Adrenal gland (tissue), 12 donors: ENCODE results near the gene RHEB. TPM values are rescaled to one million over a fixed set of nuclear protein-coding genes. Genes with fewer than 3 reads are reported as not detected.

ENCODE experiments used
- DNase-seq, 7 donors: peaks; one replicate each; pipeline ENCODE4 v3.0.0-alpha.2; 2019 to 2020
- H3K27ac ChIP-seq, 5 donors: fragments of 200-600 bp; sonication (generic) in 4 of 5; 1 replicate in 3 of 5; 2 replicates in 2 of 5; pipeline versions ENCODE4 v1.5.1 to v1.8.0; 2016 to 2020; ENCODE audit warnings: mild to moderate bottlenecking in 1 of 5
- H3K27me3 ChIP-seq: fragments of 200-600 bp; 2 replicates; pipeline ENCODE4 v1.8.0; 2021
- H3K36me3 ChIP-seq, 2 donors: fragments of 200-600 bp; replicated peaks in 1 of 2; 1 replicate in 1 of 2; 2 replicates in 1 of 2; pipeline versions ENCODE4 v1.5.1 to v1.8.0; 2018 to 2022
- H3K4me1 ChIP-seq, 2 donors: fragments of 200-600 bp; replicated peaks in 1 of 2; 1 replicate in 1 of 2; 2 replicates in 1 of 2; pipeline versions ENCODE4 v1.5.1 to v1.8.0; 2018 to 2021
- H3K4me3 ChIP-seq, 4 donors: fragments of 200-600 bp; sonication (generic) in 3 of 4; one replicate each; pipeline ENCODE4 v1.5.1; 2016 to 2018
- H3K9me3 ChIP-seq, 3 donors: fragments of 200-600 bp; sonication (generic) in 1 of 3; replicated peaks in 1 of 3; 1 replicate in 2 of 3; 2 replicates in 1 of 3; pipeline versions ENCODE4 v1.5.1 to v1.8.0; 2016 to 2021
- POLR2A ChIP-seq, 2 donors: fragments of 450-650 bp; IDR thresholded peaks; one replicate each; pipeline ENCODE4 v1.6.1; 2017; ENCODE audit warnings: antibody characterized with exemption in 2 of 2, mild to moderate bottlenecking in 2 of 2, moderate library complexity in 1 of 2
- WGBS, 4 donors: extraction: QIAGEN DNeasy Blood & Tissue Kit in 2 of 4; methylation state at CpG; one replicate each; pipeline versions ENCODE4 v1.1.5 to v1.1.7; 2013 to 2017; 5-methylcytosine and 5-hydroxymethylcytosine counted together
- intact Hi-C, 2 donors: fragments of 100-400 bp; cut with DNase I; formaldehyde crosslinking; loops; one replicate each; pipeline versions ENCODE4 v1.14.1 to v1.15.0; 2022 to 2023
- polyA plus RNA-seq, 3 donors: library from polyadenylated mRNA; stranded (reverse); fragments of 200-250 nt in 2 of 3; fragments of 350-450 nt in 1 of 3; fragmentation: Illumina TruSeq in 1 of 3; extraction: RNeasy Lipid Tissue Mini Kit (QIAGEN cat#74804) in 1 of 3; gene quantifications; one replicate each; pipeline ENCODE4 v1.2.3, GENCODE V29; 2013 to 2014
- total RNA-seq, 9 donors: library from RNA; depleted of rRNA in 4 of 9; stranded (reverse); fragments of >200 nt in 4 of 9; fragments of 120-200 nt in 1 of 9; fragmentation: NEBNext Ultra II Directional in 1 of 9; extraction: Animal tissue kit (Norgen Biotek cat#: 25700) in 1 of 9; gene quantifications; one replicate each; pipeline versions ENCODE4 v1.1.0 to v1.2.4, GENCODE V29; 2013 to 2023
- TF ChIP-seq, protein P1 (sequence below), 6 experiments: fragments of 450-650 bp in 4 of 6; fragments of 200-600 bp in 2 of 6; sonication (generic) in 1 of 6; IDR thresholded peaks; 1 replicate in 5 of 6; 2 replicates in 1 of 6; pipeline versions ENCODE4 v1.5.1 to v1.8.0; 2016 to 2021; ENCODE audit warnings: antibody characterized with exemption in 6 of 6, mild to moderate bottlenecking in 2 of 6, moderate library complexity in 1 of 6
- donor health status: healthy with polysubstance abuse.
- donor health status: Bipolar disorder and iron deficiency.
- donor health status: DM: yes; HTN: yes; CAD: no.
- donor health status: DM: no; HTN: no; CAD: no.
- donor health status: DM: no; HTN: no; CAD: no.
- donor health status: DM: yes; HTN: yes; CAD: no.

The RHEB gene
- total and polyA plus RNA-seq, 12 donors: 66.3 to 309 (median 127) TPM

DNA sequence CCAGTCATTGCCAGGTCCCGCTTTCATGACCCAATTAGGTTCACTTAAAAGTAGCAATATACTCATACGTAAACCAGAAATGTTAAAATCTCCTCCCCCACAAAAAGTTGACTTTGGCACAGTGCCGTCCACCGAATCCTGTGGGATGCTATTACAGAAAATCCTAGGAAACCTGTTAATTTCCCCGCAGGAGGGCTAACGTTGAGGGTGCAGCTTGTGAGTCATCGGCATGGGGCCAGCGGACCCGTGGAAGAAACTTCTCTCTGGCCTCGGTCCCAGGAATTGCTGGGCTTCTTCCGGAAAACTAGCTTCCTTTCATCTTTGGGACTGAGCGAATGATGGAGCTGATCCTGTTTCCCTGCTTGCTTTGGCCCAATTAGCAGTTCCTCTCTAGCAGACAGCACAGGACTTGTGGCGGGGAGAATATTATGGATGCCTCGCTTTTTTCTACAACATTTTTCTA lies 93.2 kb downstream of the RHEB start:
- TF ChIP-seq POLR2A (IDR thresholded peaks at IDR 0.05): no peak
- TF ChIP-seq, protein P1, sequence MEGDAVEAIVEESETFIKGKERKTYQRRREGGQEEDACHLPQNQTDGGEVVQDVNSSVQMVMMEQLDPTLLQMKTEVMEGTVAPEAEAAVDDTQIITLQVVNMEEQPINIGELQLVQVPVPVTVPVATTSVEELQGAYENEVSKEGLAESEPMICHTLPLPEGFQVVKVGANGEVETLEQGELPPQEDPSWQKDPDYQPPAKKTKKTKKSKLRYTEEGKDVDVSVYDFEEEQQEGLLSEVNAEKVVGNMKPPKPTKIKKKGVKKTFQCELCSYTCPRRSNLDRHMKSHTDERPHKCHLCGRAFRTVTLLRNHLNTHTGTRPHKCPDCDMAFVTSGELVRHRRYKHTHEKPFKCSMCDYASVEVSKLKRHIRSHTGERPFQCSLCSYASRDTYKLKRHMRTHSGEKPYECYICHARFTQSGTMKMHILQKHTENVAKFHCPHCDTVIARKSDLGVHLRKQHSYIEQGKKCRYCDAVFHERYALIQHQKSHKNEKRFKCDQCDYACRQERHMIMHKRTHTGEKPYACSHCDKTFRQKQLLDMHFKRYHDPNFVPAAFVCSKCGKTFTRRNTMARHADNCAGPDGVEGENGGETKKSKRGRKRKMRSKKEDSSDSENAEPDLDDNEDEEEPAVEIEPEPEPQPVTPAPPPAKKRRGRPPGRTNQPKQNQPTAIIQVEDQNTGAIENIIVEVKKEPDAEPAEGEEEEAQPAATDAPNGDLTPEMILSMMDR (IDR thresholded peaks at IDR 0.05): no peak
- Histone ChIP-seq H3K27ac (peak overlapping the region in 2 of 5 donors; percentile 79 to 93), H3K9me3 (no peaks in the 10 kb centered on the region), H3K27me3 (no peaks in the 10 kb centered on the region), H3K4me1 (peaks cover 0 to 16% of the 10 kb centered on the region in 2 donors), H3K36me3 (no peaks in the 10 kb centered on the region), H3K4me3 (peak overlapping the region in 1 of 4 donors; percentile 23)
- intact Hi-C loops: no loop called here
- peak; percentile 57 to 88 (median 86) for DNase-seq
- 17 to 39% (median 24%) methylated on average over 11 to 14 of the region's 14 CpGs for WGBS, 4 donors

DNA sequence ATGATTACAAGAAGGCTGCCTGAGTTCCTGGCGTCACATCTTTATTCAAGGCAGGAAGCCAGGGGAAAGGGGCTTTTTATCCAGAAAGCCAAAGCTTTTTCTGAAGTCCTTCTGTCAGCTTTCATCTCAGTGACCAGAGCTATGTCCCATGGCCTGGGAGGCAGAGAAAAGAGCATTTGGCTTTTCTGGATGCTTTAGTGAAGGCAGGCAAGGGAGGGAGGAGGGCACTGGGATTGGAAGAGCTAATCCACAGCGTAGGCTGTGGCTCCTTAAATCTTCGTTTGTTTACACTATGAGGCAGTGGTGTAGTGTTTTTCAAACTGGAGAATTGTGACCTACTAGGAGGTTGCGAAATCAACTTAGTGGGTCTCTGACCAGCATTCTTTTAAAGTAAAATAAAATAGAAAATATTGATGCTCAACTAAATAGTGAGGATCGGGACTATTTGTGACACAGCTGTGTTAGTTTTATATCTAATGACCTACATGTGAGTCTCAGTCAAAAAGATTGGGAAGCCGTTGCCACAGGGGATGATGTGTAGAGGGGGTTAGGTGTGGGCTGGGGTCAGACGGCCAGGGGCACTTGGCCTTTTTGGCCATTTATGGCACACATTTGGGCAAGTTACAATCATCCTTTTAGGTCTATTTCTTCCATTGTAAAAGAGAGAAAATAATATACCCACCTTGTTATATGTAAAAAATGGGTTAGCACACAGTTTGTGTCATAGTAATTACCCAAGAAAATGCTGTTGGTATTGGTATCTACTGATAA lies 93.8 kb downstream of the RHEB start:
- Histone ChIP-seq H3K27ac (peak overlapping the region in 3 of 5 donors; percentile 37 to 93 (median 79)), H3K4me1 (peaks cover 0 to 16% of the 10 kb centered on the region in 2 donors), H3K36me3 (no peaks in the 10 kb centered on the region), H3K27me3 (no peaks in the 10 kb centered on the region), H3K4me3 (no peak overlapping the region), H3K9me3 (no peaks in the 10 kb centered on the region)
- WGBS, 4 donors: 57 to 68% (median 61%) methylated on average over 7 of the region's 7 CpGs
- intact Hi-C loops: no loop called here
- TF ChIP-seq, protein P1 (IDR thresholded peaks at IDR 0.05): no peak
- no peak for TF ChIP-seq POLR2A (IDR thresholded peaks at IDR 0.05)
- no peak for DNase-seq

DNA sequence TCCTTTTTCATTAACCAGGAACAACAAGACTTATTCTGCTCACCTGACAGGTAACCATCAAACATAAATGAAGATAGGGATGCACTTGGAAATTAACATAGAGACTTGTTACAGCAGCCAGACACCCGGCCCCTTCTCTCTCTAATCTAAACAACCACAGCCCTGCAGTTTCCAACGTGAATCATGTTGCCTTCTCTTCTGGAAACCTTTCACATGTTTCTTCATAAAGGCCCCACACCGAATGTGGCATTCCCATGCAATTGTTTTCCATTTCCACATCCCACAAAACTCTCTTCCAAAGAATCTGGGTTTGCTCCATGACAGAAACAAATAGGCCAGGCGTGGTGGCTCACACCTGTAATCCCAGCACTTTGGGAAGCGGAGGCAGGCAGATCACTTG lies 94.9 kb downstream of the RHEB start:
- Histone ChIP-seq H3K27ac (no peak overlapping the region), H3K36me3 (no peaks in the 10 kb centered on the region), H3K4me3 (no peak overlapping the region), H3K27me3 (no peaks in the 10 kb centered on the region), H3K4me1 (peaks cover 0 to 16% of the 10 kb centered on the region in 2 donors), H3K9me3 (no peaks in the 10 kb centered on the region)
- 84 to 92% (median 86%) methylated on average over 5 of the region's 5 CpGs for WGBS, 4 donors
- no peak for DNase-seq
- no peak for TF ChIP-seq POLR2A (IDR thresholded peaks at IDR 0.05)
- TF ChIP-seq, protein P1 (IDR thresholded peaks at IDR 0.05): no peak
- intact Hi-C loops: no loop called here

DNA sequence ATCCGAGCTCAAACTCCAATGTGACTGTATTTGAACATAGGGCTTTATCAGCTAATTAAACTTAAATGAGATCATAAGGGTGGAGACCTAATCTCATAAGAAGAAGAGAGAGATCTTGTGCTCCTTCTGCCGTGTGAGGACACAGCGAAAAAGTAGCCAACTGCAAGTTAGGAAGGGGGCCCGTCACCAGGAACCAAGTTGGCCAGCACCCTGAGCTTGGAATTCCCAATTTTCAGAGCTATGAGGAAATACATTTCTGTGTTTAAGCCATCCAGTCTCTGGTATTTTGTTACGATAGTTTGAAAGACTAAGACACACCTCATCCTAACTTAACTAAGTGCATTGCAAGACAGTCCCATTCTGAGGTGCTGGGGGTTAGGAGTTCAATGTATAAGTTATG lies 95.8 kb downstream of the RHEB start:
- no peak for TF ChIP-seq POLR2A (IDR thresholded peaks at IDR 0.05)
- no peak overlapping the region for H3K27ac ChIP-seq
- H3K27me3 ChIP-seq: no peaks in the 10 kb centered on the region
- H3K4me3 ChIP-seq: no peak overlapping the region
- DNase-seq: no peak
- no peaks in the 10 kb centered on the region for H3K9me3 ChIP-seq
- H3K4me1 ChIP-seq: peaks cover 0 to 16% of the 10 kb centered on the region in 2 donors
- WGBS, 4 donors: 79 to 91% (median 87%) methylated on average over 5 of the region's 5 CpGs
- intact Hi-C loops: no loop called here
- no peaks in the 10 kb centered on the region for H3K36me3 ChIP-seq
